Right lung (tissue), 5 donors: ENCODE results near the gene ITPK1. TPM values are rescaled to one million over a fixed set of nuclear protein-coding genes. Genes with fewer than 3 reads are reported as not detected.

Source experiments
- DNase-seq, 2 donors: peaks; one replicate each; pipeline ENCODE4 v3.0.0-alpha.2; 2013
- polyA plus RNA-seq, 5 donors: library from polyadenylated mRNA; unstranded; fragments of 120-200 nt; gene quantifications; one replicate each; pipeline versions ENCODE4 v1.2.1 to v1.2.3, GENCODE V29; 2013; ENCODE audit warnings: inconsistent platforms in 1 of 5, low replicate concordance in 1 of 5; ENCODE audit not compliant: insufficient read length in 5 of 5, insufficient read depth in 1 of 5

ITPK1 gene
- polyA plus RNA-seq, 5 donors, result 17.4 to 26.1 (median 19.9) TPM

DNA sequence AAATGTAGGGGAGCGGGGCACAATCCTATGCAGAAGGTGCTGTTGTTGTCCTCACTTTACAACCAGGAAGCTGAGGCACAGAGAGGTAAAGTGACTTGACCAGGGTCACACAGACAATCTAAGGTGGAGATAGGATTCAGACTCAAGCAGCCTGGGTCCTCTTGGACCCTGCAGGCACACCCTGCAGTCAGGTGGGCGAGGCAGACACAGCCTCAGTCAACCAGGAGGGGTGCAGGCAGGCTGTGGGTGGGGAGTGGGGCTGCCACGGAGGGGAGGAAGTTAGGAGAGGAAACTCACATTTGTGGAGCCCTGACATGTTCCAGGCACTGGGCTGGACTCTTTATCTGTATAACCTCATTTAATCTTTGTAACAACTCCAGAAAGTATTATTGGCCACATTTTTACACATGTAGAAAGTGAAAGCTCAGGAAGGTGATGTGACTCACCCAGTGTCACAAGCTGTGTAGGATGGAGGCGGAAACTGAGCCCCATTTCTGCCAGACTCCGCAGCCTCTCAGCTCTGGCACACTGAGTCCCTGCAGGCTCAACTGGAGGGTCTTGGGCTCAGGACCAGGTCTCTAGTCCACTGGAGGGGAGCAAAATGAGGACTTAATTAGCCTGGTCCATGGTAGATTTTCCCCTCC, 217.7 kb downstream of the ITPK1 start:
- no peak for DNase-seq

DNA sequence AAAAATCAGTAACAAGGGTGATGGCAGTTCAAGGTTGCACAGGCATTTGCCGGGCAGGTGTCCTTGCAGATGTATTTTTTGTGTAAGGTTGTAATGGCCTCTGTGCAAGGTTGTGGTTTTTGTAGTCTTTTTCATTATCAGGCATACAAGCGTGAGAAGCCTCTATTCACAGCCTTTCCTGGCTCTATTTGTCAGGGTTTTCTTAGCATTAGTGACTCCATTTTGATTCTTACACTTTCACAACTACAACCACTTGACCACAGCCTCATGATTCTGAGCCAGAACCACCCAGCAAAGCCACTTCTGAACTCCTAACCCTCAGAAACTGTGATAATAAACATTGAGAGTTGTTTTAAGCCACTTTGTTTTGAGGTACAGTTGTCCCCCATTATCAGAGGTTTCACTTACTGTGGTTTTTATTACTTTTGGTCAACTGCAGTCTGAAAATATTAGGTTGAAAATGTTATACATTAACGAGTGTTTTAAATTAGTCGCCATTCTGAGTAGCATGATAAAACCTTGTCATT, 220.3 kb downstream of the ITPK1 start:
- DNase-seq, result no peak

DNA sequence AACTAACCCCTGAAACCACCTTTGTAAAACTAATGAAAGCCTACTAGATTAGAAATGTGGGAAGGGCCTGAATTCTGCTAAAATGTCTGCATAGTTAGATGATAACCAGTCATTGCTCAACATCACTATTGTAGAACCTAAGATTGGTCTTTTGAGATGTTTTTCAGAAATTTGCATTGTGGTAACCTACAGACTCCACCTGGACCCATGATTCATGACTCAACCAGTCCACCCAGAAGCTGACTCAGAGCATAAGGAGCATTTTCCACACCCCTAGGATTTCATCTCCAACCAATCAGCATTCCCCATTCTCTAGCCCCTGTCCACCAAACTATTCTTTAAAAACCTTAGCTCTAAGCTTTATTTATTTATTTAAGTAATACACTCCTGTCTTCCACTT, 223.1 kb downstream of the ITPK1 start:
- DNase-seq, result no peak

DNA sequence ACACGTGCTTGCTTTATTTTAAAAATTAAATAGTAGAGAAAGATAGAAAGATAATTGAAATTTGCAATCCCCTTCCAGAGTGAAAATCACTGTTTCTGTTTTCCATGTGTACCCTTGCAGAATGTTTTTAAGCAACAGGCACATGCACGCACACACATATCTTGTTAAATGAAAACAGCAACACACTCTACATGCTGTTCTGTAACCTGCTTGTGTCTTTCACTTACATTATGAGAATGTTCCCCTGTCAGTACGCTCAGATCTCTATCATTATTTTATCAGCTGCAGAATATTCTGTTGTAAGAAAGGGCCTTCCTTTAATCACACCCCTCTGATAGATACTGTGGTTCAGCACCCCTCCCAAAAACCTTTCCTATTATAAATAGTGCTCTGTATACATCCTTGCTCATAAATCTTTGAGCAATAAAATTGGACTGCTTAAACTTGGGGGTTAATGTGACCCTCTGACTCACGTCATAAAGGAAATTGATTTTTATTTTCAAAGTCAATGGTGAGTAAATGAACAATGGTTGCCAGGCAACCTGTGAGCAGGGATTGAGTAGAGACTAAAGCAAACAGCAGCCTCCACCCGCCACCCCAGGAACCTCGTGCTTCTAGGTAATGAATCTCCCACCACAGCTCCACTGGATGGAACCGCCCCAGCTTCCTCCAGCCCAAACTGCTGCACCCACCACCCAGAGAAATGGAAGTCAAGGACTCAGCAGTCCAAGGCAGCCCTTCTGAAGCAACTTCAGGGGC, 224.7 kb downstream of the ITPK1 start:
- no peak for DNase-seq

DNA sequence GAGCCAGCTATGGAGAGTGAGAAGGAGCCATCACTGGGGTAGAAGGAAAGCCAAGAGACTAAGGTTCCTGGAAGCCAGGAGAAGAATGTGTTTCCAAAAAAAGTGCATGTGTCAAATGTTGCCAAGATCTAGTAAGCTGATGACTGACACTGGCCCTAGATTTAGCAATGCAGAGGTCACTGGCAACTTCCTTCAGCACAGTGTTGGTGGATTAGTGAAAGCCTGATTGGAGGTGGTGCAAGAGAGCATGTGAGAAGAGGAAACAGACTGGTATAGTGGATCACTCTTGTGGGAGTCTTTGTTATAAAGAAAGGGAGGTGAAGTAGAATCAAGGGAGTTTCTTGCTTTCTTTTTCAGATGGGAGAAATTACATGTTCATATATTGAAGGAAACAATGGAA, 226.8 kb downstream of the ITPK1 start:
- DNase-seq, result no peak

DNA sequence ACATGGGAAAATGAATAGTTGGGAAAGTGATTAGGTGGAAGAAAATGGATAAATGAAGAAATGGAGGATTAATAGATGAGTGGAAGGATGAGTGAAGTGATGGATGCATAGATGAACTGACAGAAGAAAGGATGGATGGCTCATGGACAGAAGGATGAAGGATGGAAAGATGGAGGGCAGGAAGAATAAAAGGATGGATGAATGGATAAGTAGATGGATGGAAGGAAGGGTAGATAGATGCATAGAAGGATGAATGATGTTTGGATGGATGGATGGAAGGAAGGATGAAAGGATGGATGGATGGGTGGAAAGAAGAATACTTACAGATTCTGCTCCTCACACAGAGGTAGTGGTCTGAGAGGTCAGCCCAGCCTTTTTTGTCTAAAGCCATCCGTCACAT, 228.6 kb downstream of the ITPK1 start:
- DNase-seq, result no peak

Other genes starting within 250 kb of the ITPK1 start
- 1 to 10 TPM; 2.1 to 3.4 (median 2.4) TPM for gene CHGA, start 192.8 kb downstream of the ITPK1 start, polyA plus RNA-seq
- 10 to 100 TPM; 29.9 to 37.0 (median 35.3) TPM for gene MOAP1, start 69.0 kb upstream of the ITPK1 start, polyA plus RNA-seq
- gene LYSET, start 69.4 kb upstream of the ITPK1 start, polyA plus RNA-seq, result 10 to 100 TPM; 24.0 to 25.1 (median 24.5) TPM
- 10 to 100 TPM; 13.9 to 16.3 (median 15.4) TPM for gene GON7, start 91.1 kb upstream of the ITPK1 start, polyA plus RNA-seq
- gene UBR7, start 91.3 kb upstream of the ITPK1 start, polyA plus RNA-seq, result 10 to 100 TPM; 27.7 to 40.6 (median 33.4) TPM
- gene BTBD7, start 217.1 kb upstream of the ITPK1 start, polyA plus RNA-seq, result 10 to 100 TPM; 28.7 to 44.5 (median 39.0) TPM
- gene COX8C, start 231.3 kb upstream of the ITPK1 start, polyA plus RNA-seq, result under 1 TPM; 0.36 to 0.94 (median 0.54) TPM